Vagina (tissue), 2 donors: ENCODE results near the gene C9orf85.

Experiments used
- POLR2A ChIP-seq, 2 donors: fragments of 450-650 bp; IDR thresholded peaks; one replicate each; pipeline ENCODE4 v1.6.1; 2017; ENCODE audit warnings: antibody characterized with exemption in 2 of 2, mild to moderate bottlenecking in 2 of 2, moderate library complexity in 2 of 2
- POLR2AphosphoS5 ChIP-seq, 2 donors: sonication (generic); formaldehyde crosslinking; IDR thresholded peaks; one replicate each; pipeline ENCODE4 v1.9.0; 2017; ENCODE audit warnings: antibody characterized with exemption in 2 of 2, mild to moderate bottlenecking in 2 of 2, low read depth in 1 of 2; ENCODE audit not compliant: insufficient read depth in 1 of 2
- TF ChIP-seq, protein P1 (sequence below), 3 experiments: fragments of 450-650 bp in 2 of 3; fragments of 200-600 bp in 1 of 3; sonication (generic) in 1 of 3; IDR thresholded peaks; one replicate each; pipeline ENCODE4 v1.5.1; 2017 to 2019; ENCODE audit warnings: antibody characterized with exemption in 3 of 3, mild to moderate bottlenecking in 2 of 3, moderate library complexity in 2 of 3

- TF ChIP-seq POLR2A (IDR thresholded peaks at IDR 0.05) (no peak), POLR2AphosphoS5 (IDR thresholded peaks at IDR 0.05; ENCODE audit: insufficient read depth in 1 of 2, low read depth in 1 of 2) (no peak)
- TF ChIP-seq, protein P1, sequence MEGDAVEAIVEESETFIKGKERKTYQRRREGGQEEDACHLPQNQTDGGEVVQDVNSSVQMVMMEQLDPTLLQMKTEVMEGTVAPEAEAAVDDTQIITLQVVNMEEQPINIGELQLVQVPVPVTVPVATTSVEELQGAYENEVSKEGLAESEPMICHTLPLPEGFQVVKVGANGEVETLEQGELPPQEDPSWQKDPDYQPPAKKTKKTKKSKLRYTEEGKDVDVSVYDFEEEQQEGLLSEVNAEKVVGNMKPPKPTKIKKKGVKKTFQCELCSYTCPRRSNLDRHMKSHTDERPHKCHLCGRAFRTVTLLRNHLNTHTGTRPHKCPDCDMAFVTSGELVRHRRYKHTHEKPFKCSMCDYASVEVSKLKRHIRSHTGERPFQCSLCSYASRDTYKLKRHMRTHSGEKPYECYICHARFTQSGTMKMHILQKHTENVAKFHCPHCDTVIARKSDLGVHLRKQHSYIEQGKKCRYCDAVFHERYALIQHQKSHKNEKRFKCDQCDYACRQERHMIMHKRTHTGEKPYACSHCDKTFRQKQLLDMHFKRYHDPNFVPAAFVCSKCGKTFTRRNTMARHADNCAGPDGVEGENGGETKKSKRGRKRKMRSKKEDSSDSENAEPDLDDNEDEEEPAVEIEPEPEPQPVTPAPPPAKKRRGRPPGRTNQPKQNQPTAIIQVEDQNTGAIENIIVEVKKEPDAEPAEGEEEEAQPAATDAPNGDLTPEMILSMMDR (IDR thresholded peaks at IDR 0.05): no peak
Measured at GRCh38 chr9:71928806-71929205, 17.4 kb downstream of the C9orf85 start.
